ENCODE measurements around the gene TYMS. TPM values are rescaled to one million over a fixed set of nuclear protein-coding genes. Genes with fewer than 3 reads are reported as not detected.

Gene TYMS
- total RNA-seq, 3 donors from 2014 or later: 54.5 to 64.4 (median 58.2) TPM

DNA sequence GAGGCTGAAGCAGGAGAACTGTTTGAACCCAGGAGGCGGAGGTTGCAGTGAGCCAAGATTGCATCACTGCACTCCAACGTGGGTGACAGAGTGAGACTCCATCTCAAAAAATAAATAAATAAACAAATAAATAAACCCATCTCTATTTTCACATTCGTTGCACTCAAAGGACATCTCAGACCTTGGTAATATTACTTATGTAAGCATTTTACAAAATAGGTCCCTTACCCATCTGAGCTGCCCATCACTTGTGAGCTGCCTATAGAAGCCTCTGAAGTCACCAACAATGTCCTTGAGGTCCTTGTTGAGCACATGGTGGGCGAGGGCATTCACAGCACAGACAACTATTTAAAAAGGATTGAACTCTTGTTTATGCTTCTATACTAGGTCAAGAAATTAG is 39.6 kb downstream of the TYMS start:
- no peak for ATAC-seq
- no peak for DNase-seq
- H3K4me3 Mint-ChIP-seq: no peak overlapping the region
- H3K9me3 Mint-ChIP-seq: no peaks in the 10 kb centered on the region
- H3K4me1 Mint-ChIP-seq (ENCODE audit: low read depth): no peaks in the 10 kb centered on the region
- peaks cover 14% of the 10 kb centered on the region for H3K36me3 Mint-ChIP-seq (ENCODE audit: insufficient read depth)
- H3K27me3 Mint-ChIP-seq (ENCODE audit: low read depth): no peaks in the 10 kb centered on the region

DNA sequence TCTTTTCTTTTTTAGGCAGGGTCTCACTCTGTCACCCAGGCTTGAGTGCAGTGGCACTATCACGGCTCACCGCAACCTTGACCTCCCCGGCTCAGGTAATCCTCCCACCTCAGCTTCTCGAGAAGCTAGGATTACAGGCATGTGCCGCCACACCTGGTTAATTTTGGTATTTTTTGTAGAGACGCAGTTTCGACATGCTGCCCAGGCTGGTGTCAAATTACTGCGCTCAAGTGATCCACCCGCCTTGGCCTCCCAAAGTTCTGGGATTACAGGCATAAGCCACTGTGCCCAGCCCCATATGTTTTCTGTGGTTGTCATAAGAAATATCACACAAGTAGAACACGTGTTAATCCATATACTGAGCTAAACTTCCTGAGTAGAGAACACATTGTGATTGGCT is 40.3 kb downstream of the TYMS start:
- Mint-ChIP-seq H3K4me3 (no peak overlapping the region), H3K27me3 (ENCODE audit: low read depth) (no peaks in the 10 kb centered on the region), H3K4me1 (ENCODE audit: low read depth) (peaks cover 2% of the 10 kb centered on the region), H3K36me3 (ENCODE audit: insufficient read depth) (peaks cover 15% of the 10 kb centered on the region), H3K9me3 (no peaks in the 10 kb centered on the region)
- ATAC-seq: no peak
- DNase-seq: no peak

DNA sequence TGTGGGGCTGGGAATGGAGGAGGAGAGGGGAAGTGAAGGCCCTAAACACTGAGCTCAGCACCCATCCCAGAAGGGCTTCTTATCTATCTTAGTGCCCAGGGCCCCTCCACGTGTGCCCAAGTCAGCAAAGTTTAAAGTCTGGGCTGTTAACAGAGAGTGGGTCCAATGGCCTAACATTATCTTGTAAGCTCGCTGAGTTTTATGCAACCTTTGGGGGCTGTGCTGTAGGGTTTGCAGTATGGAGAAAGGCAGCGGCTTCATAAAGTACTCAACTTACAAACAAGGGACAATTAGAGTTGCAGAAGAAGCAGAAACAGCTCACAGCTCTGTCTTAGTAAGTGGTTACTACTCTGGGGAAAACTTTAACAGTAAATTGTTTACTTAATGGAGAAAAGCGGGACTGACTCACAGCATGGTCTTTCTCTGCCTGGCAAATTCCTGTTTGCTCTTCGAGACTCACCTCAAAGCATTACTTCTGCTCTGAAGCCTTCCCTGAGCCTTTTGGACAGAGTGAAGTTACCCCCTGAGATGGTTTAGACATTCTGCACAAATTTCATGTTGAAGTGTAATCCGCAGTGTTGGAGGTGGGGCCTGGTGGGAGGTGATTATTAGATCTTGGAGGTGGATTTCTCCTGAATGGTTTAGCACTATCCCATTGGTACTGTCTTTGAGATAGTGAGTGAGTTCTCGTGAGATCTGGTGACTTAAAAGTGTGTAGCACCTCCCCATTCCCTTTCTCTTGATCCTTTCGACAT is 45.9 kb downstream of the TYMS start:
- DNase-seq (no peak), ATAC-seq (peak in 1 of 2 donors; percentile 6)
- no peaks in the 10 kb centered on the region for H3K9me3 Mint-ChIP-seq
- no peaks in the 10 kb centered on the region for H3K27me3 Mint-ChIP-seq (ENCODE audit: low read depth)
- H3K4me1 Mint-ChIP-seq (ENCODE audit: low read depth): peaks cover 20% of the 10 kb centered on the region
- no peak overlapping the region for H3K4me3 Mint-ChIP-seq
- H3K36me3 Mint-ChIP-seq (ENCODE audit: insufficient read depth): peaks cover 32% of the 10 kb centered on the region

DNA sequence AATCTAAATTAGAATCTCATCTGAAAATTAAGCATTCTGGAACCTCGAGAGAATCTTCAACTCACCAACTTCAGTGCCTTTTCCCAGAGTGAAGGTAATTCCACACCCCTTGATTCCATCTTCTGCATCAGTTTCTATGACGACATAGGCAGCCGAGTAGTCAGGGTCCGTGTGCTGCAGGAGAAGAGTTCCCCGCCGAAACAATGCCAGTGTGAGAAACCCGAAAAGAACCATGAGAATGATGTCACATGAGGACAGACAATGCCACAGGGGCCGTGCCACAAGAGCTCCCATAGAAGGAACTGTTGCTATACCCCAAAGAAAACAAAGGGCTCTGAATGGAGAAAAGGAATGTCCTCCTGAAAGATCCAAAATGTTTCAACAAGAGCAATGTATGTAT is 49.0 kb downstream of the TYMS start:
- ATAC-seq (no peak), DNase-seq (no peak)
- no peaks in the 10 kb centered on the region for H3K27me3 Mint-ChIP-seq (ENCODE audit: low read depth)
- H3K4me3 Mint-ChIP-seq: no peak overlapping the region
- H3K9me3 Mint-ChIP-seq: no peaks in the 10 kb centered on the region
- peaks cover 39% of the 10 kb centered on the region for H3K4me1 Mint-ChIP-seq (ENCODE audit: low read depth)
- H3K36me3 Mint-ChIP-seq (ENCODE audit: insufficient read depth): peaks cover 41% of the 10 kb centered on the region

DNA sequence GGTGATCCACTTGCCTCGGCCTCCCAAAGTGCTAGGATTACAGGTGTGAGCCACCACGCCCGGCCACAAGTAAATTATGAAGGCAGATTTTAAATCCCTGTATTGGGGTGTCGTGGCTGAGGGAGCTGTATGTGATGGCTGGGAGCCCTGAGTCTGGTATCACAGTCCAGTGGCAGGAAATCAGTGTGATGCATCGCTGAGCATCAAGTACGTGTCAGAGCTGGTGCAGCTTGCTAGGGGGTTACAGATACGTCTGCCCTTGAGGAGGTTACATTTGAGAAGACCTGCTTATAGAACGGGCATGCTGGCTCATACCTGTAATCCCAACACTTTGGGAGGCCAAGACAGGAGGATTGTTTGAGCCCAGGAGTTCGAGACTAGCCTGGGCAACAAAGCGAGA is 50.6 kb downstream of the TYMS start:
- DNase-seq (no peak), ATAC-seq (no peak)
- Mint-ChIP-seq H3K4me1 (ENCODE audit: low read depth) (peaks cover 38% of the 10 kb centered on the region), H3K4me3 (no peak overlapping the region), H3K36me3 (ENCODE audit: insufficient read depth) (peaks cover 37% of the 10 kb centered on the region), H3K27me3 (ENCODE audit: low read depth) (no peaks in the 10 kb centered on the region), H3K9me3 (no peaks in the 10 kb centered on the region)

DNA sequence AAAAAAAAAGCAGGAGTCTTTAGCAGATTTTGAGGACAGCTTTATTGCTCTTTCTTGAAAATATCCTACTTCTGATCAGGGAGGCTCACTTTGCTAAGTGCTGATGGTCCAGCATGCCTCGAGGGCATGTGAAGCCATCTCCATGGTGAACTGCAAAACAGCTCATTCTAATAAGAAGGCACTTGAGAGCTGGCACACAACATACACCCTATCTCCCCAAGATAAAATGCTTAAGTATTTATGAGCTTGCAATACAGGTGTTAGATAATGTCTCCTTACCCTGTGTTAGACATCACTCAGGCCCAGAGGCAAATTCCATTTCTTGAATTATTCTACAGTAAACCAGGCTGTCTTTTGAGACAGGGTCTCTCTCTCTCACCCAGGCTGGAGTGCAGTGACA is 52.3 kb downstream of the TYMS start:
- Mint-ChIP-seq H3K27me3 (ENCODE audit: low read depth) (no peaks in the 10 kb centered on the region), H3K4me1 (ENCODE audit: low read depth) (peaks cover 34% of the 10 kb centered on the region), H3K4me3 (no peak overlapping the region), H3K36me3 (ENCODE audit: insufficient read depth) (peaks cover 28% of the 10 kb centered on the region), H3K9me3 (peaks cover 8% of the 10 kb centered on the region)
- ATAC-seq (no peak), DNase-seq (no peak)

DNA sequence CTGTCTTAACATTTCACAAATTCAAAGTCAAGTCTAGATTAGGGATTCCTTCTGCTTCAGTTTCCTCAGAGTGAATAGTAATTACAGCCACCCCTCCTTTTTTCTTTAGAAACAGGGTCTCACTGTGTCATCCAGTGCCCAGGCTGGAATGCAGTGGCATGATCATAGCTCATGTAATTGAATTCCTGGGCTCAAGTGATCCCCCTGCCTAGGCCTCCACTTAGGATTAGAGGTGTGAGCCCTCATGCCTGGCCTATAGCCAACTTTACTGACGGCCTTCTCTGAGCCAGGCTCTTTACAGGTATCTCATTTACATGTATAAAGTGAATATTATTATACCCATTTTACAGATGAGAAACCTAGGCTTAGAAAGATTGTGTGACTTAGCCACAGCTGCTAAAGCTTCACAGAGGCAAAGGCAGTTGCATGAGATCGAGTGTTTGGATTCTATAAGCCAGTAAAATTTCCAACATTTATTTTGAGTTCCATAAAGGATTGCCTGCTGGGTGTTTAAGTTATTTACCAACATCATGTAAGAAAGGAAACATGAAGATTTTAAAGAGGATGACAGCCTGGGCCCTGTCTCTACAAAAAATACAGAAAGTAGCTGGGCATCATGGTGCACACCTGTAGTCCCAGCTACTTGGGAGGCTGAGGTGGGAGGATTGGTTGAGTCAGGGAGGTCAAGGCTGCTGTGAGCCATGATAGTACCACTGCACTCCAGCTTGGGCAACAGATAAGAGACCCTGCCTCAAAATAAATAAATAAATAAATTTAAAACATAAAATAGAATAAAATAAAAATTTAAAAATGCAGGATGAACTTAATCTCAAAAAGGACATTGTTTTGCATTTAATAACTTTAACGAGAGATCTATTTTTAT is 53.2 kb downstream of the TYMS start:
- H3K36me3 Mint-ChIP-seq (ENCODE audit: insufficient read depth): peaks cover 19% of the 10 kb centered on the region
- H3K4me1 Mint-ChIP-seq (ENCODE audit: low read depth): peaks cover 40% of the 10 kb centered on the region
- ATAC-seq (no peak), DNase-seq (no peak)
- peak overlapping the region; percentile 83 for H3K4me3 Mint-ChIP-seq
- H3K27me3 Mint-ChIP-seq (ENCODE audit: low read depth): no peaks in the 10 kb centered on the region
- H3K9me3 Mint-ChIP-seq: peaks cover 9% of the 10 kb centered on the region

DNA sequence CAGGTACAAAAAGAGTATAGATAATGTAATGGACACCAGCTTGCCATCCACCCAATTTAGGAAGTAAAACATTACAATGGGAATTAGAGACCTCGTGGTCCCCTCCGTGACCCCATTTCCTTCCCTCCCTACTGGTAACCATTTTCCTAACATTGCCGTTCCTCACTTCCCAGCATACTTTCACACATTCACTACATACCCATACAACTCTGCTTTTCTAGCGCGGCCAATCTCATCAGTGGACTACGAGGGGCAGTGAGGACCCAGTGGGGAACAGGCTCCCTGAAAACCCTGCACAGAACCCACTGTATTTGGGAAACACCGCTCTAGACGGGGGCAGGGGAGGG is 53.8 kb downstream of the TYMS start:
- Mint-ChIP-seq H3K36me3 (ENCODE audit: insufficient read depth) (peaks cover 15% of the 10 kb centered on the region), H3K4me3 (peak overlapping the region; percentile 83), H3K4me1 (ENCODE audit: low read depth) (peaks cover 44% of the 10 kb centered on the region), H3K9me3 (peaks cover 12% of the 10 kb centered on the region), H3K27me3 (ENCODE audit: low read depth) (no peaks in the 10 kb centered on the region)
- no peak for ATAC-seq
- DNase-seq: no peak

DNA sequence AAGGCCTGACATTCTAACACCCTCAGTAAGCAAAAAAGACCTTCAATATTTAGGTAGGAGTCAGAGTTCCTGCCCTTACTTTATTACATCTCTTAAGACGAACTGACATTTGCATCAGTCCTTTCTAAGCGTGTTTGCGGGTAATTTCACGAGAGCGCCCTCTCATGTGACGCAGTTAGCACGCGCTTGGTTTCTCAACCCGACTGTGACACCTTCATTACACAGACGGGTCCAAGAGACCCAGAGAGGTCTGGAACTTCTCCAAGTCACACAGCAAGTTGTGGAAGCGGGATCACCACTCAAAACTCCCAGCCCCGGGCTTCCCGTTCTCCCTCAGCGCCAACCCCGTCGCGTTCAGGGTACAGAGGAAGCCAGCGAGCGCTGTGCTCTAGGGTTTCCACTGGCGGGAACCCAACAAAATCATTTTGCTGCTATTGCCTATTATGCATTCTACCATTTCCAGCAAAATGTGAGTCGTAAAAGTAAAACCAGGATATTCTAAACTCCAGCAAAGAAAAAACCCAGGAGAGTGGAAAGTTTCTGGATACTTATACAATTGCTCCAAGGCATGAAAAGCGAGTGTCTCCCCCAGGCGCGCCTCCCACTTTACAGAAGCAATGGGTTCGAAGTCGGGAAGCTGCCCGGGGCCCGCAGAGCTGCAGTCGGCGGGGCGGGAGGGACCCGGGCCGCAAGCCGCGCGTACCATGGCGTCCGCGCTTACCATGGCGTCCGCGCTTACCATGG is 54.4 kb downstream of the TYMS start:
- no peaks in the 10 kb centered on the region for H3K27me3 Mint-ChIP-seq (ENCODE audit: low read depth)
- peaks cover 13% of the 10 kb centered on the region for H3K36me3 Mint-ChIP-seq (ENCODE audit: insufficient read depth)
- peaks cover 12% of the 10 kb centered on the region for H3K9me3 Mint-ChIP-seq
- peaks cover 44% of the 10 kb centered on the region for H3K4me1 Mint-ChIP-seq (ENCODE audit: low read depth)
- peak overlapping the region; percentile 83 for H3K4me3 Mint-ChIP-seq
- DNase-seq: peak; percentile 73
- ATAC-seq: peak; percentile 60 to 68

DNA sequence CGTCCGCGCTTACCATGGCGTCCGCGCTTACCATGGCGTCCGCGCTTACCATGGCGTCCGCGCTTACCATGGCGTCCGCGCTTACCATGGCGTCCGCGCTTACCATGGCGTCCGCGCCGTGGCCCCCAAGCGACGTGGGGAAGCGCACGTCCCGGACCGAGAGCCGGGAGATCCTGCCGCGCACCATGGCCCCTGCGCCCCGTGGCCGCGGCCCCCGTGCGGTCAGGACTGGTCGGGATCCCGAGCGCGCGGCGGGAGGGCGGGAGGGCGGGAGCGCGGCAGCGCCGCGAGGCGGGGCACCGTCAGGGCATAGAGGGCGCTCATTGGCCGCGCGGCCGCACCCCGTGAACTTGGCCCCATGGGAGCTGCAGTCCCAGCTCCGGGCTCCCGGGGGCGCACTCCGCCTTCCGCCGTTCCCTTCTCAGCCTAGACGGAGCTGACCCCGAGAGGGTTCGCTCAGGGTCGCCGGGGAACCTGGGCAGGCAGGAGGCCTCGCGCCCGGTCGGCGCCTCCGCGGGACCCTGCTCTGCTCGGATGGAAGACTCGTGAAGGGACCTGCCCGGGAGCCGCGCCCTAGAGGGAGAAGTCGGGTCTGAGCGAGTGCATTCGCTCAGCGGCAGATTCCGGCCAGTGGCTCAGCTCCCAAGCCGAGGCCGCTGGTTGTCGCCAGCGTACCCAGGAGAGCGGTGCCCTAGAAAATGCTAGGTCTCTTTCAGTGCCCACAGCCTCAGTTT is 55.1 kb downstream of the TYMS start, which contains the start of gene ENOSF1:
Gene ENOSF1, minus strand, starts transcription at position 230 of the 734 bp plus-strand sequence. Its CDS starts 43 bp downstream, at position 187.
- Mint-ChIP-seq H3K4me3 (peak within 1 kb of the TSS; percentile 83), H3K27me3 (ENCODE audit: low read depth) (no peaks in the 10 kb centered on the region), H3K9me3 (peaks cover 12% of the 10 kb centered on the region), H3K36me3 (ENCODE audit: insufficient read depth) (peaks cover 13% of the 10 kb centered on the region), H3K4me1 (ENCODE audit: low read depth) (peaks cover 44% of the 10 kb centered on the region)
- peak; percentile 81 for DNase-seq
- ATAC-seq: peak; percentile 86 to 93

DNA sequence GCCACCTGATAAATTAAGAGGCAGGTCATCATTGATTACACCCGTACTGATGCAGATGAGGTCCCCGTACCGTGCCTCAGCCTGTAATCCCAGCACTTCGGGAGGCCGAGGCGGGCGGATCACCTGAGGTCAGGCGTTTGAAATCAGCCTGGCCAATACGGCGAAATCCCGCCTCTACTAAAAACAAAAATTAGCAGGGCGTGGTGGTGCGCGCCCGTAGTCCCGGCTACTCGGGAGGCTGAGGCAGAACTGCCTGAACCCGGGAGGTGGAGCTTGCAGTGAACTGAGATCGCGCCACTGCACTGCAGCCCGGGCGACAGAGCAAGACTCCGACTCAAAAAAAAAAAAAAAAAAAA is 55.7 kb downstream of the TYMS start:
- DNase-seq: no peak
- ATAC-seq: no peak
- peaks cover 12% of the 10 kb centered on the region for H3K9me3 Mint-ChIP-seq
- H3K4me1 Mint-ChIP-seq (ENCODE audit: low read depth): peaks cover 43% of the 10 kb centered on the region
- H3K27me3 Mint-ChIP-seq (ENCODE audit: low read depth): no peaks in the 10 kb centered on the region
- peak overlapping the region; percentile 57 for H3K4me3 Mint-ChIP-seq
- H3K36me3 Mint-ChIP-seq (ENCODE audit: insufficient read depth): peaks cover 11% of the 10 kb centered on the region

DNA sequence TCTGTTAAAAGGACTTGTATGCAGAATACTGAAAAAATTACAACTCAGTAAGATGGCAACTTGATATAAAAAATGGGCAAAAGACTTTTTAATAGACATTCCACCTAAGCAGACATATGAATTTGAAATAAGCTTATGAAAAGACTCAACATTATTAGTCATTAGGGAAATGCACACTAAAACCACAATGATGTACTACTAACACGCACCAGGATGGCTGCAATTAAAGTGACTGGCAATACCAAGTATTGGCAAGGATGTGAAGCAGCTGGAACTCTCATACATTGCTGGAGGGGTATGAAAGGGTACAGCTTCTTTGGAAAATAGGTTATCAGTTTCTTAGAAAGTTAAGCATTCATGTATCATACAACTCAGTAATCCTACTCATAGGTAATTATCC is 58.2 kb downstream of the TYMS start:
- DNase-seq: no peak
- Mint-ChIP-seq H3K4me3 (no peak overlapping the region), H3K9me3 (peaks cover 12% of the 10 kb centered on the region)

DNA sequence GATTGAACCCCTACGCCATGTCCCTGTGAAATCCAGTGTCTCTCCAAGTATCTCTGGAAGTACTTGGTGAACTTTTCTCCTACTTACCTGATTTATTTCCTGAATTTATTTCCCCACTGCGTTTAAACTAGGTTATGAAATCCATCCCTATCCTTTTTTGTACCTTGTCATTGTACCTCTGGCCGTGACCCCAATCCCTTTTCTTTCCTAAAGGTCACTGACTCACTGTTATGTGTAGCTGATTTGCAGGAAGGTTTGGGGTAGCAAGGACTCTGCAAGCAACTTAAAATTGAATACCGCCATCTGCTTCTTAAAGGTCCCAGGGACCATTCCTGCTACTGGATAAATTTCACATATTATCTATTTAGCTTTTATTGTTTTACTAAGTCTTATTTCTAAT is 59.5 kb downstream of the TYMS start:
- Mint-ChIP-seq H3K4me3 (no peak overlapping the region), H3K27me3 (ENCODE audit: low read depth) (no peaks in the 10 kb centered on the region), H3K4me1 (ENCODE audit: low read depth) (peaks cover 21% of the 10 kb centered on the region), H3K36me3 (ENCODE audit: insufficient read depth) (peaks cover 1% of the 10 kb centered on the region), H3K9me3 (peaks cover 12% of the 10 kb centered on the region)
- ATAC-seq: no peak
- DNase-seq: no peak

More for the DNA sequence above, 58.2 kb downstream of the TYMS start:
- H3K36me3 Mint-ChIP-seq (ENCODE audit: insufficient read depth): no peaks in the 10 kb centered on the region
- peaks cover 28% of the 10 kb centered on the region for H3K4me1 Mint-ChIP-seq (ENCODE audit: low read depth)
- H3K27me3 Mint-ChIP-seq (ENCODE audit: low read depth): no peaks in the 10 kb centered on the region
- ATAC-seq: peak in 1 of 2 donors; percentile 27
